ENCODE measurements around the gene FGD5. TPM values are rescaled to one million over a fixed set of nuclear protein-coding genes. Genes with fewer than 3 reads are reported as not detected.
A peak's percentile ranks its signal among the peaks of the same experiment; 100 is the strongest.

The FGD5 gene
- total and polyA plus RNA-seq, 2 donors (not counting 1 experiment from before 2014, with no cell fraction given) = 0.03 to 0.50 TPM

DNA sequence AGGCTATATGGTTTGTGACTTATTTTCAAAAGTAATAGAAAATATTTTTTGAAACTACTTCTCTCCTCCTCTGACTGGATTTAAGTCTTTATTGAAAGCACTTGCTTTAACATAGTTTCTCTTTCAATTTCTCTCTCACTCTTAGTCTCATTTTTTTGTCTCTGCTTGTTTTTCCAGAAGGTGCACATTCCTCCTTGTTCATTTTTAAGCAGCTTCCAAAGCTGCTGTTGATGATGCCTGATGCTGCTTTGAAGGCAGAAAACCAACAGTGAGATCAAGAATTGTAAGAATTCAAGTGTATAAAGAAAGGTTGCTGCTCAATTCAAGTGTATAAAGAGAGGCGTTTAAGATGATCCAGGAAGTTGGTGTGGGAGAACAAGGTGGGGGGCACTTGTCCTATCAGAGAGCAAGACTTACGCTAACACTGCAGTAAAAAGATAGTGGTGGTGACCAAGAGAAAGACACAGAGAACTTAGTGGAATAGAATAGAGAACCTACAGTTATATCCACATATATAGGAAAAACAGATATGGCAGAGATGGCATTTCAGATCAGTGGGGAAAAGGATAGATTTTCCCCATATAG, 140.7 kb downstream of the FGD5 start:
- Histone ChIP-seq H3K27me3 (ENCODE audit: control insufficient read depth, insufficient read depth, low read length) (no peaks in the 10 kb centered on the region), H3K4me1 (ENCODE audit: control insufficient read depth, extremely low read depth, insufficient read depth, low read length) (no peaks in the 10 kb centered on the region), H3K4me2 (ENCODE audit: extremely low read depth, insufficient read depth, low read length) (peak overlapping the region; percentile 59), H3K79me2 (ENCODE audit: control insufficient read depth, insufficient read depth, low read length) (peaks cover 28% of the 10 kb centered on the region), H3K36me3 (ENCODE audit: control insufficient read depth, insufficient read depth, low read length) (no peaks in the 10 kb centered on the region), H2AFZ (ENCODE audit: low read length) (peak overlapping the region; percentile 35), H3K27ac (ENCODE audit: insufficient read depth, low read length) (no peak overlapping the region), H3K9me3 (ENCODE audit: control insufficient read depth, insufficient read depth, low read depth, low read length) (no peaks in the 10 kb centered on the region), H3K4me3 (replicated peaks in 1 of 4; ENCODE audit: control extremely low read depth in 1 of 4, insufficient read depth in 1 of 4, low read depth in 3 of 4, low read length in 4 of 4) (no peak overlapping the region), H3K9ac (ENCODE audit: insufficient read depth, low read length) (no peak overlapping the region), H4K20me1 (ENCODE audit: control insufficient read depth, extremely low read depth, insufficient read depth, low read length) (no peaks in the 10 kb centered on the region)
- DNase-seq (ENCODE audit: low read depth in 2 of 2) = no peak
- TF ChIP-seq, protein P1, sequence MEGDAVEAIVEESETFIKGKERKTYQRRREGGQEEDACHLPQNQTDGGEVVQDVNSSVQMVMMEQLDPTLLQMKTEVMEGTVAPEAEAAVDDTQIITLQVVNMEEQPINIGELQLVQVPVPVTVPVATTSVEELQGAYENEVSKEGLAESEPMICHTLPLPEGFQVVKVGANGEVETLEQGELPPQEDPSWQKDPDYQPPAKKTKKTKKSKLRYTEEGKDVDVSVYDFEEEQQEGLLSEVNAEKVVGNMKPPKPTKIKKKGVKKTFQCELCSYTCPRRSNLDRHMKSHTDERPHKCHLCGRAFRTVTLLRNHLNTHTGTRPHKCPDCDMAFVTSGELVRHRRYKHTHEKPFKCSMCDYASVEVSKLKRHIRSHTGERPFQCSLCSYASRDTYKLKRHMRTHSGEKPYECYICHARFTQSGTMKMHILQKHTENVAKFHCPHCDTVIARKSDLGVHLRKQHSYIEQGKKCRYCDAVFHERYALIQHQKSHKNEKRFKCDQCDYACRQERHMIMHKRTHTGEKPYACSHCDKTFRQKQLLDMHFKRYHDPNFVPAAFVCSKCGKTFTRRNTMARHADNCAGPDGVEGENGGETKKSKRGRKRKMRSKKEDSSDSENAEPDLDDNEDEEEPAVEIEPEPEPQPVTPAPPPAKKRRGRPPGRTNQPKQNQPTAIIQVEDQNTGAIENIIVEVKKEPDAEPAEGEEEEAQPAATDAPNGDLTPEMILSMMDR (conservative IDR thresholded peaks at IDR 0.05 in 1 of 2, IDR thresholded peaks at IDR 0.05 in 1 of 2; ENCODE audit: low read depth in 1 of 2, low read length in 2 of 2) = no peak
- TF ChIP-seq EZH2 (IDR thresholded peaks at IDR 0.05; ENCODE audit: low read length, missing control alignments) = no peak

DNA sequence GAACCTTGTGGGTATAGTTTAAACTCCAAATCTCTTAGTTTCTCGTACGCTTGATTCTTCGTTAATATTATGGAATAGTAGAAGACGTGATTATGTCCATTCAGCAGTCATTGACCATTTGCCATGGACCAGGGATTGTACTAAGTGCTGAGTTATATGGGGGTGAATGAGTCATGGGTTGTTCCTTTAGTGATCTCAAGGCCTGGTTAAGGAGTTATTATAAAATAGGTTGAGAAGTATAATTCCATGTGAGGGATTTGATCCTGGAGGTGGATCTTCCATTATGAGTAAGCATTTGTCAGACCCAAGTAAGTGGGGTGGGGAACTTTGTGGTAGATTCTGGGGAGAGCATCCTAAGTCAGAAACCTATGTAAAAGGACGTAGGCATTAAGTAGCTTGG, 144.0 kb downstream of the FGD5 start:
- Histone ChIP-seq H3K27me3 (ENCODE audit: control insufficient read depth, insufficient read depth, low read length) (no peaks in the 10 kb centered on the region), H3K4me2 (ENCODE audit: extremely low read depth, insufficient read depth, low read length) (no peak overlapping the region), H3K27ac (ENCODE audit: insufficient read depth, low read length) (no peak overlapping the region), H3K79me2 (ENCODE audit: control insufficient read depth, insufficient read depth, low read length) (peaks cover 14% of the 10 kb centered on the region), H3K9me3 (ENCODE audit: control insufficient read depth, insufficient read depth, low read depth, low read length) (no peaks in the 10 kb centered on the region), H3K4me1 (ENCODE audit: control insufficient read depth, extremely low read depth, insufficient read depth, low read length) (no peaks in the 10 kb centered on the region), H3K4me3 (replicated peaks in 1 of 4; ENCODE audit: control extremely low read depth in 1 of 4, insufficient read depth in 1 of 4, low read depth in 3 of 4, low read length in 4 of 4) (no peak overlapping the region), H3K36me3 (ENCODE audit: control insufficient read depth, insufficient read depth, low read length) (no peaks in the 10 kb centered on the region), H2AFZ (ENCODE audit: low read length) (no peak overlapping the region), H4K20me1 (ENCODE audit: control insufficient read depth, extremely low read depth, insufficient read depth, low read length) (no peaks in the 10 kb centered on the region), H3K9ac (ENCODE audit: insufficient read depth, low read length) (no peak overlapping the region)
- peak; percentile 28 to 74 for DNase-seq (ENCODE audit: low read depth in 2 of 2)
- TF ChIP-seq, protein P1 (conservative IDR thresholded peaks at IDR 0.05 in 1 of 2, IDR thresholded peaks at IDR 0.05 in 1 of 2; ENCODE audit: low read depth in 1 of 2, low read length in 2 of 2) = no peak
- no peak for TF ChIP-seq EZH2 (IDR thresholded peaks at IDR 0.05; ENCODE audit: low read length, missing control alignments)

DNA sequence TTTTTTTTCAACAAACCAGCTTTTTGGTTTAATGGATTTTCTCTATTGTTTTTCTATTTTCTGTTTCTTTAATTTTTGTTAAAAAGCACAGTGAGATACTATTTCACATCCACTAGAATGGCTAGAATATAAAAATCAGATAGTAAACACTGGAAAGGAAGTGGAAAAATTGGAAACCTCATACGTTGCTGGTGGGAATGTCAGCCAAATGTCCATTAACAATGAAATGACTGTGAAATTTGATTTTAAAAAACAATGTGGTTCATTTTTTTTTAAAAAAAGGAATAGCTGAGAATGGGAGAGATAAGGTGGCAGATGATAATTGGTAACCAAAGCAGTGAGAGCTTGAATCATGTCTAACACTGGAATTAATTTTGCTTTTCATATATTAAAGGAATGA, 148.5 kb downstream of the FGD5 start:
- no peak overlapping the region for H3K27ac ChIP-seq (ENCODE audit: insufficient read depth, low read length)
- no peaks in the 10 kb centered on the region for H3K4me1 ChIP-seq (ENCODE audit: control insufficient read depth, extremely low read depth, insufficient read depth, low read length)
- H3K36me3 ChIP-seq (ENCODE audit: control insufficient read depth, insufficient read depth, low read length) = no peaks in the 10 kb centered on the region
- H2AFZ ChIP-seq (ENCODE audit: low read length) = no peak overlapping the region
- H3K27me3 ChIP-seq (ENCODE audit: control insufficient read depth, insufficient read depth, low read length) = no peaks in the 10 kb centered on the region
- no peaks in the 10 kb centered on the region for H4K20me1 ChIP-seq (ENCODE audit: control insufficient read depth, extremely low read depth, insufficient read depth, low read length)
- H3K4me3 ChIP-seq (replicated peaks in 1 of 4; ENCODE audit: control extremely low read depth in 1 of 4, insufficient read depth in 1 of 4, low read depth in 3 of 4, low read length in 4 of 4) = no peak overlapping the region
- H3K9me3 ChIP-seq (ENCODE audit: control insufficient read depth, insufficient read depth, low read depth, low read length) = no peaks in the 10 kb centered on the region
- no peak overlapping the region for H3K9ac ChIP-seq (ENCODE audit: insufficient read depth, low read length)
- peaks cover 6% of the 10 kb centered on the region for H3K79me2 ChIP-seq (ENCODE audit: control insufficient read depth, insufficient read depth, low read length)
- no peak overlapping the region for H3K4me2 ChIP-seq (ENCODE audit: extremely low read depth, insufficient read depth, low read length)
- TF ChIP-seq, protein P1 (conservative IDR thresholded peaks at IDR 0.05 in 1 of 2, IDR thresholded peaks at IDR 0.05 in 1 of 2; ENCODE audit: low read depth in 1 of 2, low read length in 2 of 2) = no peak
- TF ChIP-seq EZH2 (IDR thresholded peaks at IDR 0.05; ENCODE audit: low read length, missing control alignments) = no peak
- DNase-seq (ENCODE audit: low read depth in 2 of 2) = no peak
